ENCODE data around the gene NAALADL1. TPM values are rescaled to one million over a fixed set of nuclear protein-coding genes. Genes with fewer than 3 reads are reported as not detected.
A peak's percentile ranks its signal among the peaks of the same experiment; 100 is the strongest.

The NAALADL1 gene
- total RNA-seq, 1 experiment from 2014 or later = not detected

DNA sequence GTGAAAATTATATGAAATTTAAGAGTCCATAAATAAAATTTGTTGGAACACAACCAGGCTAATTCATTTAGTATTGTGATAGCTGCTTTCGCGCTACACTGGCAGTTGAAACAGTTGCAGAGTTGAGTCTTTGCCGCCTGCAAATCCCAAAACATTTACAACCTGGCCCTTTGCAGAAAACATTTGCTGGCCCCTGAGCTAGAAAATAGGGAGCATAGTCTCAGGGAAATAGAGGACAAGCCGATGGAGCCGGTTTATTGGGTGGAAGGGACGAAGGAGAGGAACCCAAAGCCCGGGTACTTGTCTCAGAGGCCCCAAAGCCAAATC lies 17.9 kb downstream of the NAALADL1 start:
- Histone ChIP-seq H3K79me2 (ENCODE audit: insufficient read depth, low read length) (peaks cover 25% of the 10 kb centered on the region), H3K9me3 (ENCODE audit: control insufficient read depth in 1 of 2, insufficient read depth in 1 of 2, low read depth in 1 of 2, low read length in 2 of 2) (no peaks in the 10 kb centered on the region), H3K4me2 (ENCODE audit: low read length) (peak overlapping the region; percentile 92), H3K36me3 (ENCODE audit: control insufficient read depth in 1 of 2, insufficient read depth in 2 of 2, low read length in 2 of 2) (peaks cover 2 to 8% of the 10 kb centered on the region in 2 experiments; a peak in 2 of 4 replicates), H2AFZ (ENCODE audit: low read depth, low read length, poor library complexity, severe bottlenecking) (no peak overlapping the region), H3K27me3 (ENCODE audit: insufficient read depth, low read length) (no peaks in the 10 kb centered on the region), H4K20me1 (ENCODE audit: insufficient read depth) (no peaks in the 10 kb centered on the region), H3K4me1 (ENCODE audit: control insufficient read depth in 1 of 2, insufficient read depth in 2 of 2, low read length in 2 of 2) (peaks cover 32 to 38% of the 10 kb centered on the region in 2 experiments), H3K27ac (ENCODE audit: low read depth, low read length) (peak overlapping the region; percentile 97), H3K4me3 (replicated peaks in 1 of 2; ENCODE audit: low read depth in 1 of 2, low read length in 2 of 2) (peak overlapping the region; percentile 83 to 92), H3K9ac (ENCODE audit: low read length) (peak overlapping the region; percentile 91), H3K9me2 (ENCODE audit: insufficient read depth) (no peaks in the 10 kb centered on the region)
- TF ChIP-seq ELF1 (IDR thresholded peaks at IDR 0.05; ENCODE audit: borderline replicate concordance, low read depth) (no peak), POLR2A (IDR thresholded peaks at IDR 0.05; ENCODE audit: borderline replicate concordance, extremely low read depth, insufficient read depth, insufficient read length) (peak; percentile 27)
- BruUV-seq (replicated peaks) = no TSS peak
- ATAC-seq (no peak), DNase-seq (ENCODE audit: low read depth, low spot score) (no peak)
- intact Hi-C loops (cut with micrococcal nuclease) = loop anchor here (5.0 kb wide), 1 partner anchor 42 kb away; the partner anchor contains the start of genes CDCA5 and ZFPL1
- CTCF ChIA-PET = interaction anchor here (1.6 kb wide), 1 partner anchor 27 kb away, joined by 9 read pairs; the partner anchor contains the start of gene ARL2
- POLR2A ChIA-PET = interaction anchor here (0.9 to 1.7 kb wide), 3 partner anchors 10 to 71 kb away, joined by 4 to 5 read pairs (median 5); partner anchors contain the start of gene TM7SF2
- RAD21 ChIA-PET (ENCODE audit: low non-redundant PET in 1 of 2, low total read pairs in 2 of 2, uncharacterized antibody in 2 of 2, unreplicated experiment in 2 of 2) = no interaction called here

DNA sequence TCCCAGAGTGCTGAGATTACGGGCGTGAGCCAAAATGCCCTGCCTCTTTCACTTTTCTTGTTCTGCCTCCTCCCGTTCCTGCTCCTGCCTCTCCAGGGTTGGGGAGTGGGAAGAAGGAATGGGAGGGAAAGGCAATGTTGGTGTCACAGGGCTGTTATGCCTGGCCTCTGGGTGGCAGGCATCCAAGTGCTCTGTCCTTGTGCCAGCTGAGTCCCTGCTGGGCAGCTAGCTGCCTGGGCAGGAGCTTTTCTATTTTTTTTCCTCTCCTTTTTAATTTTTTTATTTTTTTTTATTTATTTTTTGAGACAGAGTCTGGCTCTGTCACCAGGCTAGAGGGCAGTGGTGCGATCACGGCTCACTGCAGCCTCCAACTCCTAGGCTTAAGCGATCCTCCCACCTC lies 21.4 kb downstream of the NAALADL1 start:
- ChIA-PET RAD21 (ENCODE audit: low non-redundant PET in 1 of 2, low total read pairs in 2 of 2, uncharacterized antibody in 2 of 2, unreplicated experiment in 2 of 2) (no interaction called here), POLR2A (no interaction called here), CTCF (no interaction called here)
- Histone ChIP-seq H4K20me1 (ENCODE audit: insufficient read depth) (no peaks in the 10 kb centered on the region), H3K27ac (ENCODE audit: low read depth, low read length) (no peak overlapping the region), H3K79me2 (ENCODE audit: insufficient read depth, low read length) (peaks cover 4% of the 10 kb centered on the region), H3K27me3 (ENCODE audit: insufficient read depth, low read length) (no peaks in the 10 kb centered on the region), H3K4me2 (ENCODE audit: low read length) (no peak overlapping the region), H3K36me3 (ENCODE audit: control insufficient read depth in 1 of 2, insufficient read depth in 2 of 2, low read length in 2 of 2) (no peaks in the 10 kb centered on the region), H3K9me2 (ENCODE audit: insufficient read depth) (no peaks in the 10 kb centered on the region), H3K4me1 (ENCODE audit: control insufficient read depth in 1 of 2, insufficient read depth in 2 of 2, low read length in 2 of 2) (peaks cover 16 to 17% of the 10 kb centered on the region in 2 experiments), H3K9me3 (ENCODE audit: control insufficient read depth in 1 of 2, insufficient read depth in 1 of 2, low read depth in 1 of 2, low read length in 2 of 2) (no peaks in the 10 kb centered on the region), H3K4me3 (replicated peaks in 1 of 2; ENCODE audit: low read depth in 1 of 2, low read length in 2 of 2) (no peak overlapping the region), H3K9ac (ENCODE audit: low read length) (no peak overlapping the region), H2AFZ (ENCODE audit: low read depth, low read length, poor library complexity, severe bottlenecking) (no peak overlapping the region)
- no peak for DNase-seq (ENCODE audit: low read depth, low spot score)
- BruUV-seq (replicated peaks) = no TSS peak
- intact Hi-C loops (cut with micrococcal nuclease) = no loop called here
- ATAC-seq = no peak
- TF ChIP-seq SP1 (IDR thresholded peaks at IDR 0.05; ENCODE audit: low read depth) (no peak), CBX3 (IDR thresholded peaks at IDR 0.05; ENCODE audit: low read depth) (no peak), YY1 (IDR thresholded peaks at IDR 0.05; ENCODE audit: extremely low read depth, insufficient replicate concordance, low read depth, low read length) (no peak), ZNF274 (IDR thresholded peaks at IDR 0.05; ENCODE audit: low read depth, low read length) (no peak), EZH2 (IDR thresholded peaks at IDR 0.05) (no peak), TCF7L2 (IDR thresholded peaks at IDR 0.05; ENCODE audit: borderline replicate concordance, extremely low read depth, insufficient read depth, insufficient read length) (no peak), POLR2A (IDR thresholded peaks at IDR 0.05; ENCODE audit: borderline replicate concordance, extremely low read depth, insufficient read depth, insufficient read length) (no peak), FOSL1 (IDR thresholded peaks at IDR 0.05; ENCODE audit: low read depth) (no peak), CEBPB (IDR thresholded peaks at IDR 0.05; ENCODE audit: low read depth) (no peak), SRF (IDR thresholded peaks at IDR 0.05; ENCODE audit: low read depth) (no peak)
- TF ChIP-seq, protein P1, sequence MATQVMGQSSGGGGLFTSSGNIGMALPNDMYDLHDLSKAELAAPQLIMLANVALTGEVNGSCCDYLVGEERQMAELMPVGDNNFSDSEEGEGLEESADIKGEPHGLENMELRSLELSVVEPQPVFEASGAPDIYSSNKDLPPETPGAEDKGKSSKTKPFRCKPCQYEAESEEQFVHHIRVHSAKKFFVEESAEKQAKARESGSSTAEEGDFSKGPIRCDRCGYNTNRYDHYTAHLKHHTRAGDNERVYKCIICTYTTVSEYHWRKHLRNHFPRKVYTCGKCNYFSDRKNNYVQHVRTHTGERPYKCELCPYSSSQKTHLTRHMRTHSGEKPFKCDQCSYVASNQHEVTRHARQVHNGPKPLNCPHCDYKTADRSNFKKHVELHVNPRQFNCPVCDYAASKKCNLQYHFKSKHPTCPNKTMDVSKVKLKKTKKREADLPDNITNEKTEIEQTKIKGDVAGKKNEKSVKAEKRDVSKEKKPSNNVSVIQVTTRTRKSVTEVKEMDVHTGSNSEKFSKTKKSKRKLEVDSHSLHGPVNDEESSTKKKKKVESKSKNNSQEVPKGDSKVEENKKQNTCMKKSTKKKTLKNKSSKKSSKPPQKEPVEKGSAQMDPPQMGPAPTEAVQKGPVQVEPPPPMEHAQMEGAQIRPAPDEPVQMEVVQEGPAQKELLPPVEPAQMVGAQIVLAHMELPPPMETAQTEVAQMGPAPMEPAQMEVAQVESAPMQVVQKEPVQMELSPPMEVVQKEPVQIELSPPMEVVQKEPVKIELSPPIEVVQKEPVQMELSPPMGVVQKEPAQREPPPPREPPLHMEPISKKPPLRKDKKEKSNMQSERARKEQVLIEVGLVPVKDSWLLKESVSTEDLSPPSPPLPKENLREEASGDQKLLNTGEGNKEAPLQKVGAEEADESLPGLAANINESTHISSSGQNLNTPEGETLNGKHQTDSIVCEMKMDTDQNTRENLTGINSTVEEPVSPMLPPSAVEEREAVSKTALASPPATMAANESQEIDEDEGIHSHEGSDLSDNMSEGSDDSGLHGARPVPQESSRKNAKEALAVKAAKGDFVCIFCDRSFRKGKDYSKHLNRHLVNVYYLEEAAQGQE (IDR thresholded peaks at IDR 0.05; ENCODE audit: low read depth) = no peak
- TF ChIP-seq, protein P2, sequence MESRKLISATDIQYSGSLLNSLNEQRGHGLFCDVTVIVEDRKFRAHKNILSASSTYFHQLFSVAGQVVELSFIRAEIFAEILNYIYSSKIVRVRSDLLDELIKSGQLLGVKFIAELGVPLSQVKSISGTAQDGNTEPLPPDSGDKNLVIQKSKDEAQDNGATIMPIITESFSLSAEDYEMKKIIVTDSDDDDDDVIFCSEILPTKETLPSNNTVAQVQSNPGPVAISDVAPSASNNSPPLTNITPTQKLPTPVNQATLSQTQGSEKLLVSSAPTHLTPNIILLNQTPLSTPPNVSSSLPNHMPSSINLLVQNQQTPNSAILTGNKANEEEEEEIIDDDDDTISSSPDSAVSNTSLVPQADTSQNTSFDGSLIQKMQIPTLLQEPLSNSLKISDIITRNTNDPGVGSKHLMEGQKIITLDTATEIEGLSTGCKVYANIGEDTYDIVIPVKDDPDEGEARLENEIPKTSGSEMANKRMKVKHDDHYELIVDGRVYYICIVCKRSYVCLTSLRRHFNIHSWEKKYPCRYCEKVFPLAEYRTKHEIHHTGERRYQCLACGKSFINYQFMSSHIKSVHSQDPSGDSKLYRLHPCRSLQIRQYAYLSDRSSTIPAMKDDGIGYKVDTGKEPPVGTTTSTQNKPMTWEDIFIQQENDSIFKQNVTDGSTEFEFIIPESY (IDR thresholded peaks at IDR 0.05; ENCODE audit: extremely low read depth, insufficient replicate concordance, low read length) = no peak
- TF ChIP-seq, protein P3, sequence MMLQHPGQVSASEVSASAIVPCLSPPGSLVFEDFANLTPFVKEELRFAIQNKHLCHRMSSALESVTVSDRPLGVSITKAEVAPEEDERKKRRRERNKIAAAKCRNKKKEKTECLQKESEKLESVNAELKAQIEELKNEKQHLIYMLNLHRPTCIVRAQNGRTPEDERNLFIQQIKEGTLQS (IDR thresholded peaks at IDR 0.05) = no peak
- TF ChIP-seq, protein P4, sequence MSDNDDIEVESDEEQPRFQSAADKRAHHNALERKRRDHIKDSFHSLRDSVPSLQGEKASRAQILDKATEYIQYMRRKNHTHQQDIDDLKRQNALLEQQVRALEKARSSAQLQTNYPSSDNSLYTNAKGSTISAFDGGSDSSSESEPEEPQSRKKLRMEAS (IDR thresholded peaks at IDR 0.05) = no peak
